Omental fat pad (tissue), 4 donors: ENCODE measurements around the gene PRKCB. TPM values are rescaled to one million over a fixed set of nuclear protein-coding genes. Genes with fewer than 3 reads are reported as not detected.

Source experiments
- ATAC-seq: fragments of 150-250 bp; one replicate; pipeline ENCODE4 v1.9.1; 2016; ENCODE audit warnings: mild to moderate bottlenecking, moderate library complexity; ENCODE audit not compliant: low FRiP score
- DNase-seq: peaks from one replicate; pipeline ENCODE4 v3.0.0-alpha.2; 2019; ENCODE audit warnings: low spot score
- total RNA-seq, 4 donors: library from RNA; depleted of rRNA; stranded (reverse); fragments of >200 nt; gene quantifications; one replicate each; pipeline ENCODE4 v1.1.0, GENCODE V29; 2016
- TF ChIP-seq, protein P1 (sequence below), 3 donors: fragments of 450-650 bp; IDR thresholded peaks; one replicate each; pipeline ENCODE4 v1.5.1; 2016 to 2017; ENCODE audit warnings: antibody characterized with exemption in 3 of 3, mild to moderate bottlenecking in 3 of 3, moderate library complexity in 2 of 3

The PRKCB gene
- total RNA-seq, 4 donors from 2014 or later, result 5.3 to 18.6 (median 11.1) TPM

DNA sequence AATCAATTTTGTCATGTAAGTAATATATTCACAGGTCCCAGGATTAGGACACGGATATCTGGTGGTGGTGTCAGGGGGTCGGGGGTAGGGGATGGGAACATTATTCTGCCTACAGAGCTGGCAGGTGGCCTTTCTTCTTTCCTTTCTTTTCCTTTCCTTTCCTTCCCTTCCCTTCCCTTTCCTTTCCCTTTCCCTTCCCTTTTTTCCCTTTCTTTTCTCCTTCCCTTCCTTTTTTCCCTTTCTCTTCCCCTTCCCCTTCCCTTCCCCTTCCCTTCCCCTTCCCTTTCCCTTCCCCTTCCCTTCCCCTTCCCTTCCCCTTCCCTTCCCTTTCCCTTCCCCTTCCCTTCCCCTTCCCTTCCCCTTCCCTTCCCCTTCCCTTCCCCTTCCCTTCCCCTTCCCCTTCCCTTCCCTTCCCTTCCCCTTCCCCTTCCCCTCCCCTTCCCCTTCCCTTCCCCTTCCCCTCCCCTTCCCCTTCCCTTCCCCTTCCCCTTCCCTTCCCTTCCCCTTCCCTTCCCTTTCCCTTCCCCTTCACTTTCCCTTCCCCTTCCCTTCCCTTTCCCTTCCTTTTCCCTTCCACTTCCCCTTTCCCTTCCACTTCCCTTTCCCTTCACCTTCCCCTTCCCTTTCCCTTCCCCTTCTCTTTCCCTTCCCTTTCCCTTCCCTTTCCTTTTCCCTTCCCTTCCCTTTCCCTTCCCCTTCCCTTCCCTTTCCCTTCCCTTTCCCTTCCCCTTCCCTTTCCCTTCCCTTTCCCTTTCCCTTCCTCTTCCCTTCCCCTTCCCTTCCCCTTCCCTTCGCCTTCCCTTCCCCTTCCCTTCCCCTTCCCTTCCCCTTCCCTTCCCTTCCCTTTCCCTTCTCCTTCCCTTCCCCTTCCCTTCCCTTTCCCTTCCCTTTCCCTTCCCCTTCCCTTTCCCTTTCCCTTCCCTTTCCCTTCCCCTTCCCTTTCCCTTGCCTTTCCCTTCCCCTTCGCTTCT lies 145.9 kb downstream of the PRKCB start:
- DNase-seq (no peak), ATAC-seq (no peak)
- TF ChIP-seq, protein P1, sequence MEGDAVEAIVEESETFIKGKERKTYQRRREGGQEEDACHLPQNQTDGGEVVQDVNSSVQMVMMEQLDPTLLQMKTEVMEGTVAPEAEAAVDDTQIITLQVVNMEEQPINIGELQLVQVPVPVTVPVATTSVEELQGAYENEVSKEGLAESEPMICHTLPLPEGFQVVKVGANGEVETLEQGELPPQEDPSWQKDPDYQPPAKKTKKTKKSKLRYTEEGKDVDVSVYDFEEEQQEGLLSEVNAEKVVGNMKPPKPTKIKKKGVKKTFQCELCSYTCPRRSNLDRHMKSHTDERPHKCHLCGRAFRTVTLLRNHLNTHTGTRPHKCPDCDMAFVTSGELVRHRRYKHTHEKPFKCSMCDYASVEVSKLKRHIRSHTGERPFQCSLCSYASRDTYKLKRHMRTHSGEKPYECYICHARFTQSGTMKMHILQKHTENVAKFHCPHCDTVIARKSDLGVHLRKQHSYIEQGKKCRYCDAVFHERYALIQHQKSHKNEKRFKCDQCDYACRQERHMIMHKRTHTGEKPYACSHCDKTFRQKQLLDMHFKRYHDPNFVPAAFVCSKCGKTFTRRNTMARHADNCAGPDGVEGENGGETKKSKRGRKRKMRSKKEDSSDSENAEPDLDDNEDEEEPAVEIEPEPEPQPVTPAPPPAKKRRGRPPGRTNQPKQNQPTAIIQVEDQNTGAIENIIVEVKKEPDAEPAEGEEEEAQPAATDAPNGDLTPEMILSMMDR (IDR thresholded peaks at IDR 0.05), result no peak

DNA sequence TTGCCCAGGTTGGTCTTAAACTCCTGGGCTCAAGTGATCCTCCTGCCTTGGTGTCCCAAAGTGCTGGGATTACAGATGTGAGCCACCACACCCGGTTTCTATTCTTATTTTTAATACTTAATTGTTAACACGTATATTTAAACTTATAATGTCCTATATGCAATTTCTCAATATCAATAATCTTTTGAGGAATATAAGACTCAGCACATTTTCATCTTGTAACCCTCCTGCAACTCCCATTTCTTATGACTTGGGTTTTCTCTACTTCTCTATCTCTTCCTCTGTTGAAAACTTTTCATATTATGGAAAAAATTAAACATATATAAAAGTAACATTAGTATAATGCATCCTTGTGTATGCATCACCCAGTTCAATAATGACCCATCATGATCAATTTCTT lies 150.7 kb downstream of the PRKCB start:
- DNase-seq (no peak), ATAC-seq (no peak)
- TF ChIP-seq, protein P1 (IDR thresholded peaks at IDR 0.05), result no peak

DNA sequence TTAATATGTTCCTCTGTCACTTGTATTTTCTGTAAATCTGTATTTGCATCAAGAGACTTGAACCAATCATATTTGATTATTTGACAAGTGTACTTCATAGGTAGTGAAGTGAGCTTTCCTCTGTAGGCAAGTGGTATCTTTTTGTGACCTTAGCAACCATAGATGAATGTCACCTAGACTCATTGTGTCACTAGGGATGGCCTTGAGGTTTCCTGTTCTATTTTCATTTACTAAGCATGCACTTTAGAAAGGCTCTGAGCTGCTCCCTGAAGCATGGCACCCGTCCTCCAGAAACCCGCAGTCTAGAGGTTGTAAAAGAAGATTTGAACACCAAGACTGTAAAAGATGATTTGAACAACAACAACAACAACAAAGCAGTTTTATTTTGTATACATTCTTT lies 151.7 kb downstream of the PRKCB start:
- TF ChIP-seq, protein P1 (IDR thresholded peaks at IDR 0.05), result no peak
- no peak for ATAC-seq
- DNase-seq, result no peak

DNA sequence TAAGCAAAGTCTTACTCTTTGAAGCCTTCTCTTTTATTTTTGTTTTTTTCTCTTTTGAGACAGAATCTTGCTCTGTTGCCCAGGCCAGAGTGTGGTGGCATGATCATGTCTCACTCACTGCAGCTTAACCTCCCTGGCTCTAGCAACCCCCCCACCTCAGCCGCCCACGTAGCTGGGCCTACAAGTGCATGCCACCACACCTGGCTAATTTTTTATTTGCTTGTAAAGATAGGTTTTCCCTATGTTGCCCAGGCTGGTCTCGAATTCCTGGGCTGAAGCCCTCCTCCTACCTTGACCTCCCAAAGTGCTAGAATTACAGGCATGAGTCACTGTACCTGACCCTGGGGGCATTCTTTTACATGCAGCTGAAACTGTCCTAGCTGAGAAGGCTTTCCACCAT lies 154.7 kb downstream of the PRKCB start:
- TF ChIP-seq, protein P1 (IDR thresholded peaks at IDR 0.05), result no peak

DNA sequence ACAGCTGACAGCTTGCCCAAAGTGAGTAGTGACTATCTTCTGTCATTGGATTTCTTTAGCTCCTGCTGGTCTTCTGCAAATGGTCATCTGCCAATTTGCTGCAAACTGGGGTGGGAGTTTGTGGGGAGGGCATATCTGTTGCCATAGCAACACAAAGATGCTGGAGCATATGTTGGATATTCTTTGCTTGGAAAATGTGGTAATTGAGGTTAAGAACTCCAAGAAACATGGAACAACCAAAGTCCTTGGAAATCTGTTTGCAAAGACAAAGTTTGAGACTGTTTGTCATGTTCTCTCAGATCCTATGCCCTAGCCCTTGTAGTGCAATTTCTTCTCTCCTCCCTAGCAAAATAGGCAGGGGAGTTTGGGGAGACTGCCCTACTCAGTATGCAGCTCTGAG lies 155.3 kb downstream of the PRKCB start:
- DNase-seq, result no peak
- TF ChIP-seq, protein P1 (IDR thresholded peaks at IDR 0.05), result no peak
- no peak for ATAC-seq

More for the DNA sequence above, 154.7 kb downstream of the PRKCB start:
- DNase-seq, result no peak
- ATAC-seq, result no peak

DNA sequence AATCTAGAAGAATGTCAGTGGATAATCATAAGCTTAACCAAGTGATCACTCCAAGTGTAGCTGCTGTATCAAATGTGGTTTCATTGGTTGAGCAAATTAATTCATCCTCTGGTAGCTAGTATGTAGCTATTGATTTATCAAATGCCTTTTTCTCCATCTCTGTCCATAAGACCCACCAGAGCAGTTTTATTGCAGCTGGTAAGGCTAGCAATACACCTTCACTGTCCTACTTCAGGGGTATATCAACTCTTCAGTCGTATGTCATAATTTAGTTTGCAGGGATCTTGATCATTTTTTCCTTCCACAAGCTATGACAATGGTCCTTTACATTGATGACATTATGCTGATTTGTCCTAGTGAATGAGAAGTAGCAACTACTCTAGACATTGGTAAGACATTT lies 158.8 kb downstream of the PRKCB start:
- ATAC-seq, result no peak
- TF ChIP-seq, protein P1 (IDR thresholded peaks at IDR 0.05), result no peak

More for the DNA sequence above, 158.8 kb downstream of the PRKCB start:
- no peak for DNase-seq
